ENCODE data around the gene SURF1.
"Not testable (repeated sequence)": the region's sequence is repeated elsewhere in the genome, so short reads cannot be mapped to it uniquely, and the experiment has no call there.

SURF1 gene

DNA sequence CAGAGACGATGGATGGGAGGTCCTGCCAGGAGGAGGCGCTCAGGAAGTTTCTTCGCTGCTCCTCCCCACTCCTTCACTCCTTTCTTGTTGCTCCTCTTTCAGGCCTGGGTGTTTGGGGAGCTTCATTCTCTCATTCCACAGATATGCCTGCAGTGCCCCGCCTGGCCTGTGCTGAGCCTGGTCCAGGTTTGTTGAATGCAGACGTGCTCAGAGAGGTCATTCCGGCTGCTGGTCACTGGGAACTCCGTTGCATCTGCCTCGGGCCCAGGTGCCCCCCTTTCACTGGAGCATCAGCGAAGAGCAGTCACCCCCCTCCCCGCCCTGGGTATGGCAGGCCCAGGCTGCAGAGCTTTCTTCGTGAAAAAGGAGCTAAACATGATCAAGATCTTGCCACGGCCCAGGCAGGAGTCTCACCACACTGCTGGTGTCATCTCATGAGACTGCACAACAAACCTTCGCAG is 35.8 kb downstream of the SURF1 start:
- no peak for DNase-seq

DNA sequence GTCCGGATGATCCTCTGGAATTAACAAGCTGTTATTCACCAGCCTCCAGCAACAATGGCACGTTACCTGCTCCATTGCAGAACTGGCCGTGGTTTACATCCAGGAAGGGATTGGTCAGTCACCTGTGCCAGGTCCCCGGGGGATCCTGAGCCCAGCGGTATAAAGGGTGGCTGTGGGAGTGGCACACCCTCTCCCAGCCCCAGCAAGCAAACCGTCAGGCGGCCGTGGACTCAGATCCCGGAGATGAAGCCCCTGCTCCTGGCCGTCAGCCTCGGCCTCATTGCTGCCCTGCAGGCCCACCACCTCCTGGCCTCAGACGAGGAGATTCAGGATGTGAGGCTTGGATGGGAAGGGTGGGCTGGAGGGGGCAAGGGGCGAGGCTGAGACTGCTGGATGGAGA is 38.7 kb downstream of the SURF1 start:
- DNase-seq, result not testable (repeated sequence)

DNA sequence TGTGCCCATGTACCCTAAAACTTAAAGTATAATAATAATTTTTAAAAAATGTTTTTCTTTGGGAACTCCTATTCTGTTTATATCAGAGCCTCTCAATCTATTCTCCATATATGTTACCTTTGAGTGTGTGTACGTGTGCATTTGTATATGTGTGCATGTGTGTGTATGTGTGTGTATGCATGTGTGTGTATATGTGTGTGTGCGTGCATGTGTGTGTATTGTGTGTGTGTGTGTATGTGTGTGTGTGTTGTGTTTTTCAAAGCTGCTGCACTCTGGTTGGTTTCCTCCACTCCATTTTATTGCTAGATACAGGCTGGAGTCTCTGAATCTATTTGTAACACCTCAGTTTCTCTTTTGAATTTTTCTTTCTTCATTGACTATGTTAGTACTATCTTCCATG is 40.3 kb downstream of the SURF1 start:
- DNase-seq, result no peak

DNA sequence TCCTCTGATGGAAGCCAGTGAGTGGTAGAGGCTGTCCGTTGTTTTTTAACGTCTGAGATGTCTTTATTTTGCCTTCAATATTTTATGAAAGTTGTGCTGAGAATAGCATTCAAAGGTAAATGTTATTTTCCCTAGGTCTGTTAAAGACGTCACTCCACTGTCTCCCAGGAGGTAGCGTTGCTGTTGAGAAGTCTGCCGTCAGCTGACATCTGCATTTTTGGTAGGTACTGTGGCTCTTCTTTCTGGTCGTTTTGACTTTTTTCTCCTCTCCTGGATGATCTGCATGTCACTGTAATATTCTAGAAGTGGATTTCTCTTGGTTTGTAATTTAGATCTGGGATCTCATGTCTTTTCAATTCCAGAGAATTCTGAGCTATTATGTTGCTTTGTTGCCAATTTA is 46.7 kb downstream of the SURF1 start:
- DNase-seq, result no peak

DNA sequence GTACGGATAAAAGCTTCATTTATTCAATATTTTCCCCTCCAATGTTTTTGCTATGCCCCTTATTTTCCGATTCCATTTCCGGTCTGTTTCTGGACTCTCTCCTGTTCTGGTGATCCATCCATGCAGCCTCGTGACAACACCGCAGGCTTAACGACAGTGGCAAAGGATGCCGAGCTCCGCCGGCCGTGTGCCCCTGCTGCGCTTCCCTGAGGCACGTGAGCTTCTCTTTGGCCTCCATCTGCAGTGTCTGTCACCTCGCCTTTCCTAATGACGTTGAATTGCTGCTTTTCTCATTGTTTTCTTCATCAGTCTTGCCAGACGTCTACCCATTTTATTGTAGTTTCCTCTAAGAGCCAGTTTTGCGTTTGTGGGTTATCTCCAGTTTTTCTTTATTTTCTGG is 49.0 kb downstream of the SURF1 start:
- no peak for DNase-seq

DNA sequence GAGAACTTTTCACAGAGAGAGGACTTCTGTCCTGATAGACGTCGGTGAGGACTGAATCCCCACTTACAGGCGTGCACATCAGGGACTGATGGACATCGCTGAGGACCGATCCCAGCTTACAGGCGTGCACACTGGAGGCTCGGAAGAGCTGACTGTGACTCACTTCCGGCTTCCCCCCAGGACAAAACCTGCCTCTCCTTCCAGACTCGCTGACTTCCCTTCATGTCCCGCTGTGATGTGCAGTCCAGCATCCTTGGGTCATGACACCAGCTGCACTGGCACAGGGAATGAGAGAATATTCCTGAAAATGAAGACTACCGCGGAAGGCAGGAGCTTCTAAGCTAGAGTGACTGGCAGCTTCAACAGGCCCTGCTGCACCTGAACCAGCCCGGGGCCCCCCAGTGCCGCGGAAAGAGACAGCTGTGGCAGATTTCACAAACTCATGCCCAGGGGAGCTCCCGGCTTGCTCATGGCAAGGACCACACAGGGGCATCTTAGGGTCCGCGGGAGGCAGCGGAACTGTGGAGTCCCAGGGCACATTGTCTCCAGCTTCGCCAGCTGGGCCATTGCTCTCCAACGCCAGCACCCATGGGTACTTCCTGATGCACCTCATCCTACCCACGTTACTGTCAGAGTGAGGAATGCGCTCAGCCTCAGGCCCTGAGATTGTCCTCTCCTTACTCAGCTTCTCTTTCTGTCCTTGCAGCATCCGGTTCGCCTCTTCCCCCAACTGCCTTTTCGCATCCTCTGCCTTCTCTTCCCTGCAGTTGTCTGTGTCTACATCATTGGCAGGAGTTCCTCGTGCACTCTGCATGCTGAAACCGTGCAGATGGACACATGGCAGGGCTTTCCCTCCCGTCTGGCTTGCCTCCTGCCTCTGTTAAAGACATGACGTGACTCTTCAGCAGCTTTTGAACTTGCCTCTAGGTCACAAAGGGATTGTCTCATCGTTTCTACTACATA is 49.8 kb downstream of the SURF1 start:
- DNase-seq, result no peak

DNA sequence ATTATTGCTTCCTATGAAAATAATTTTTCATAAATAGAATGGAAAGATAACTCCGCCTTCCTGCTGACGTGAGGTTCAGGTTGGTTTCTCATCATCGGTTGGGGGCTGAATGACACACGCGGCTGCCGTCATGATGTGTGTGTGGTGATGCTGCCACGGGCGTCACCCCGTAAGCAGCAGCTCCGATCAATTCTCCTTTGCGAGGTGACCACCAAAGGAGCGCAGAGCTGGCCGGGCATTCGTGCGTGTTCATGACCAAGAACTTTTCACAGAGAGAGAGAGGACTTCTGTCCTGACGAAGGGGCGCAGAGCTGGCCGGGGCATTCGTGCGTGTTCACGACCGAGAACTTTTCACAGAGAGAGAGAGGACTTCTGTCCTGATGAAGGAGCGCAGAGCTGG is 50.6 kb downstream of the SURF1 start:
- DNase-seq, result no peak

DNA sequence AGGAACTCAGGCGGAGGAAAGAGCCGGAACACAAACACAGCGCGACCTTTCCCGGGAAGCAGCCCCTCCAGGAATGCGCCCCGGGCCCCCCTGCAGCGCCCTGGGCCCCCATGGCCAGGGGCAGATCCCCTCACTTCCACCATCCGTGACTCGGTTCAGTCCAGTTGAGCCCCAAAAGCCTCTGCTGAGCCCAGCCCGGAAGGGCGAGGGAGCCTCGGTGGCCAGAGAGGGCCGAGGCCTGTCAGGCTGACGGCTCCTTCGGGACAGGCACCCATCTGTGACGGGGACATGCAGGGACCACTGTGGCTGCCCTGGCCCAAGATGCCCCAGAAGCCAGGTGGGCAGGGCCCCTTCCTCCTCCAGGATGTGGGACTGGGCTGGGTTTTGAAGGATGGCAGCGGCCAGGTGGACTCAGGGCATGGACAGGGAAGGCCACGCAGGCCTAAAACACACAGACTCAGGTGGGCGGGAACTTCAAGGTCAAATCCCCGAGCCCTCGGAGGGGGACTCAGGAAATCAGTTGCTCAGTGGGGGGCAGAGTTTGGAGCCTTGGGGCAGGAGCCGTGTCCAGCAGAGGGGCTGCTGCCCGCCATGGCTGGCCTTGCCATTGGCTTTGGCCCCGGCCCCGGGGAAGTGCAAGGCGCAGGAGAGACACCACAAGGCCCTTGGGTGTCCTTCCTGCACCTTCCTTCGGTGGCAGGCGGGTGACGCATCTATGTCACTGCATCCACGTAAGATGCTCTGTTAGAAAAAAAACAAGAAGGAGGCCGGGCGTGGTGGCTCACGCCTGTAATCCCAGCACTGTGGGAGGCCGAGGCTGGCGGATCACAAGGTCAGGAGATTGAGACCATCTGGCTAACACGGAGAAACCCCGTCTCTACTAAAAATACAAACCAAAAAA is 51.6 kb downstream of the SURF1 start:
- DNase-seq, result no peak

DNA sequence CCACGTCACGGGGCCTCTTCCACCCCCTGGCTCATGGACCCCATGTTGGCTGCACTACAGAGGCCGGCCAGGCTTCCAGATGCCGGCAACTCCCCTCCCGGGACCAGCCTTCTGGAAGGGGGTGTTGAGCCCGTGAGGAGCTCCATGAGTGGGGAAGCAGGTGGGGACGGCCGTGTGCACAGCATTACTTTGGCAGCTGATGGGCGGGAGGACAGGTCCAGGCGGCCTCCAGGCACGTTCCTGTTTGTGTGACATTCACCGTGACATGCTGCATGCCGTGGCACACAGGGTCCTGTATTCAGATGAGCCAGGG is 52.2 kb downstream of the SURF1 start:
- DNase-seq, result no peak

DNA sequence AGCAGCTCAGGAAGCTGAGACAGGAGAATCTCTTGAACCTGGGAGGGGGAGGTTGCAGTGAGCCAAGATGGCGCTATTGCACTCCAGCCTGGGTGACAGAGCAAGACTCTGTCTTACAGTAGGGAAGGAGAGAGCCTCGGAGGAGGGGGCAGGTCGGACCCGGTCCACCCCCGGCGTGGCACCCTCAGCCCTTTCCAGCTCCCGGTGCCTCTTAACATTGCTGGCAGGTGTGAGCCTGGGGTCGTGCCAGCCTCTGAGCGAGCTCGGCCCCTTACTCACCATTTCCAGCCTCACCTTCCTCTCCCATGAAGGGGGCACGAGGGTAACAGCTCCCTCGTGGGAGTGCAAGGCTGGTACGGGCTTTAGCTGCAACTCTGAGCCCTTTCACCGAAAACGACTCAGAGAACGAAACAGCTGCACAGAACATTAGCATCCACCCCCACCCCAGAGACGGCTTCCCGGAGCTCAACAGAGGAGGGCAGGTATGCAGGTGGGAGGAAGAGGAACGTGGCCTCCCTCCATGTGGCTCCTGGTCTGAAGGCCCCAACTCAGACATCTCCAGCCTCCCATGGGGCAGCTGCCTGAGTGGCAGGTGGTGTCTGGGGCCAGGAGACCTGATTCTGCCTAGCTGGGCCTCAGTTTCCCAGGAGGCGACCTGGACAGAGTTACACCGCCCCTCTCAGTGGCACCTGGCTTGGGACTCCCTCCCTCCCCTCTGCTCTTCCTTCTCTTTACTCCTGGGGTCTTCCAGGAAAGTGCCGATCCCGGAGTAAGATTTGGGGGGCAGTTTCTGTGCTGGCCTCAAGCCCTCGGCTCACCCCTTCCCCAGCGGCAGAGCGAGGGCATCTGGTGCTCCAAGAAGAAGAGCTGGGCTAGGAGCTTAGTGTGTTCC is 52.8 kb downstream of the SURF1 start:
- no peak for DNase-seq
